Inflammatory macrophage (primary cell): ENCODE measurements around the gene EPHA1.

Experiments used
- DNase-seq, 2 donors: peaks; one replicate each; pipeline ENCODE4 v3.0.0-alpha.2; 2020 to 2022

EPHA1 gene

GRCh38 chr7:143388491-143389101, 20.1 kb downstream of the EPHA1 start:
- no peak for DNase-seq

GRCh38 chr7:143388051-143388450, 20.6 kb downstream of the EPHA1 start:
- DNase-seq = no peak

GRCh38 chr7:143387156-143387975, 21.3 kb downstream of the EPHA1 start:
- DNase-seq = no peak

DNA sequence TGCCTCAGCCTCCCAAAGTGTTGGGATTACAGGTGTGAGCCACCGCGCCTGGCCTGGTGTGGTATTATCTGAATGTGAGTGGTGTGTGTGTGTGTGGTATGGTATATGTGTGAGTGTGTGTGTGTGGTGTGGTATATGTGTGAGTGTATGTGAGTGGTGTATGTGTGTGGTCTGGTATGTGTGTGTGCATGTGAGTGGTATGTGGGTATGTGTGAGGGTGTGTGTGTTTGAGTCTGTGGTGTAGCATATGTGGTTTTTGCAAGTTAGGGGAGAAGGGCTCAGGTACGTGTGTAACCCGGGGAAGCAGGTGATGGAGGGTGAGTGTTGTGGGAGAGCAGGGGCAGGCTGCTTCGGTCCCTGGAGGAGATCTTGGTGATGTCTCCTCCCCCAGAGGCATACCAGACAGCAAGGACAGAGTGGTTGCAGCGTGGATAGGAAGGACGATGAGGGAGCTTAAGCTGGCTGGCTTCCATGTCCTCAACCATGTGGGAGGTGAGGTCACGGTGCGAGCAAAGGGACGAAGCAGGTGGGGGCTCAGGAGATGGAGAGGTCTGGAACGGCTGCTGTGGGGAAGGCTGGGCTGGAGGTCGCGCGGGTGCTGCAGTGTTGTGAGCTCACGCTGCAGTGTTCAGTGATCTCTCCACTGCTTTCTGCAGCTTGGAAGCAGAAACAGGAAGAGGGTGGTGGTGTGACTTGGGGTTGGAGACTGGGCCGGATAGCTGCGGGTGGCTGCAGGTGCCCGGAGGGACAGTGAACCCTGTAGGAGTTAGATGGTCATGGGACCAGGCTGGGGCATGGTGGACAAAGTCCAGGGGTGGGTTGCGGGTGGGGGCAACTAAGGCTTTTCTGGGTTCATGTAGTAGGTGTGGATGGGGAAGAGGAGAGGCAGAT, 22.5 kb downstream of the EPHA1 start:
- peak; percentile 65 to 72 for DNase-seq

GRCh38 chr7:143384661-143385631, 23.7 kb downstream of the EPHA1 start:
- DNase-seq = peak; percentile 86

- DNase-seq = no peak
Measured at GRCh38 chr7:143384148-143384547, 24.5 kb downstream of the EPHA1 start.

GRCh38 chr7:143383642-143383957, 25.1 kb downstream of the EPHA1 start:
- DNase-seq = no peak

GRCh38 chr7:143382791-143383641, 25.6 kb downstream of the EPHA1 start:
- DNase-seq = no peak

- DNase-seq = no peak
Measured at GRCh38 chr7:143382126-143382790, 26.4 kb downstream of the EPHA1 start.

- peak; percentile 11 to 27 for DNase-seq
Measured at GRCh38 chr7:143381427-143382125, 27.1 kb downstream of the EPHA1 start.

GRCh38 chr7:143380646-143381426, 27.8 kb downstream of the EPHA1 start, which contains the start of gene ZYX:
ZYX (plus strand) TSS chr7:143381345; CDS start chr7:143381572, 227 bp downstream.
- DNase-seq = peak; percentile 96 to 97

GRCh38 chr7:143380260-143380645, 28.4 kb downstream of the EPHA1 start:
- DNase-seq = peak; percentile 96 to 98

- peak; percentile 39 to 44 for DNase-seq
Measured at GRCh38 chr7:143379611-143380259, 28.9 kb downstream of the EPHA1 start.

DNA sequence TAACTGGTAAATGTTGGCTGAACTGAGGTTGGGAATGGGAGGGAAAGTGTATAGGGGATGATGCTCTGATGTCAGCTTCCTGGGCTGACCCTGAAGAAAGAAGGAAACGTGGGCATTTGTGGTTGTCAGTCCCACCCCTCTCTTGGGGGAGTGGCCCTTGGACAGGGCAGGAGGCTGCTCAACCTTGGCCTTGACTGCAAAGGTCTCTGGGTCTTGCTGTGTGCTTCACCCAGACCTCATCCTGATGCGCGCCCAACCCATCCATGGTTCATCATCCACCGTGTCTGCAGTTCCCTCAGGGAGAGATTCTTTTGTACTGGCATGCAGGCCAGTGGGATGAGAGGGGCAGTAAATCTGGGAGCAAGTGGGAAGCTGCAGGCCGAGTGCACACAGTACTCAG, 32.3 kb downstream of the EPHA1 start:
- peak; percentile 85 to 91 for DNase-seq

GRCh38 chr7:143375298-143376034, 33.2 kb downstream of the EPHA1 start:
- peak; percentile 94 to 95 for DNase-seq

- peak; percentile 73 to 74 for DNase-seq
Measured at GRCh38 chr7:143374561-143374960, 34.1 kb downstream of the EPHA1 start.

DNA sequence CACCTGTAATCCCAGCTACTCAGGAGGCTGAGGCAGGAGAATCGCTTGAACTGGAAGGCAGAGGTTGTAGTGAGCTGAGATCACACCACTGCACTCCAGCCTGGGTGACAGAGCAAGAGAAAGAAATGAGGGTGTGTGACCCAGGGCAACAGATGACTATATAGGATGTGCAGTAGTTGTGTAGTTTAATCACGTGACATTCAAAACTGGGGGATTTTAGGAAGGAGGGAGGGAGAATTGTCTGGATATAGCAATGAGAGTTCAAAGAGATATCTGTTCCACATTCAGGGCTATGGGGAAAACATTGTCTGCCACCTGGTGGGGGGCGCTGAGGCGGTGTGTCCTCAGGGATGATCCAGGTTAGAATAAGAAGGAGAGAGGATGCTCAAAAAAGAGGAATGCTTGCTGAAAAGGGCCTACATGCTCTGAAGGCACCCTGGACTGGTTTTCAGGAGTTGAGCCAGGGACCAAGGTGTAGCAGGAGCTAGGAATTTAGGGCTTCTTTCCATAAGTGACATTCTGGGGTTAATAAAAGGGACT, 35.3 kb downstream of the EPHA1 start:
- DNase-seq = peak in 1 of 2 donors; percentile 14
